ENCODE measurements around the gene SLC36A3.

The SLC36A3 gene

GRCh38 chr5:151274666-151275065, 28.9 kb downstream of the SLC36A3 start:
- FAIRE-seq (no peak), DNase-seq (ENCODE audit: insufficient read length, low spot score) (no peak)
- TF ChIP-seq SPI1 (IDR thresholded peaks at IDR 0.05; ENCODE audit: low read depth, low read length) = no peak
- no peak for TF ChIP-seq POLR2A (IDR thresholded peaks at IDR 0.05; ENCODE audit: low read depth, low read length)
- no peak for TF ChIP-seq TAF1 (IDR thresholded peaks at IDR 0.05; ENCODE audit: low read depth, low read length)
- TF ChIP-seq PAX5 (IDR thresholded peaks at IDR 0.05; ENCODE audit: insufficient read depth, low read length, severe bottlenecking) = no peak
- TF ChIP-seq POU2F2 (IDR thresholded peaks at IDR 0.05; ENCODE audit: low read depth, low read length) = no peak
- no peak for TF ChIP-seq POLR2AphosphoS5 (IDR thresholded peaks at IDR 0.05; ENCODE audit: low read depth, low read length)

GRCh38 chr5:151271336-151271735, 32.2 kb downstream of the SLC36A3 start:
- DNase-seq (ENCODE audit: insufficient read length, low spot score) = no peak
- peak; percentile 48 for FAIRE-seq
- TF ChIP-seq TAF1 (IDR thresholded peaks at IDR 0.05; ENCODE audit: low read depth, low read length) (no peak), POLR2AphosphoS5 (IDR thresholded peaks at IDR 0.05; ENCODE audit: low read depth, low read length) (no peak), PAX5 (IDR thresholded peaks at IDR 0.05; ENCODE audit: insufficient read depth, low read length, severe bottlenecking) (no peak), SPI1 (IDR thresholded peaks at IDR 0.05; ENCODE audit: low read depth, low read length) (no peak), POU2F2 (IDR thresholded peaks at IDR 0.05; ENCODE audit: low read depth, low read length) (no peak), POLR2A (IDR thresholded peaks at IDR 0.05; ENCODE audit: low read depth, low read length) (no peak)

- TF ChIP-seq SPI1 (IDR thresholded peaks at IDR 0.05; ENCODE audit: low read depth, low read length) (peak; percentile 34; the same call in 1 of the 2 replicates), POLR2AphosphoS5 (IDR thresholded peaks at IDR 0.05; ENCODE audit: low read depth, low read length) (no peak), PAX5 (IDR thresholded peaks at IDR 0.05; ENCODE audit: insufficient read depth, low read length, severe bottlenecking) (no peak)
- FAIRE-seq (peak; percentile 97), DNase-seq (ENCODE audit: insufficient read length, low spot score) (no peak)
These were observed 33.0 kb downstream of the SLC36A3 start for GRCh38 chr5:151270599-151270998.

- no peak for DNase-seq (ENCODE audit: insufficient read length, low spot score)
- no peak for FAIRE-seq
- TF ChIP-seq SPI1 (IDR thresholded peaks at IDR 0.05; ENCODE audit: low read depth, low read length) = no peak
- no peak for TF ChIP-seq POLR2AphosphoS5 (IDR thresholded peaks at IDR 0.05; ENCODE audit: low read depth, low read length)
- no peak for TF ChIP-seq POLR2A (IDR thresholded peaks at IDR 0.05; ENCODE audit: low read depth, low read length)
- no peak for TF ChIP-seq TAF1 (IDR thresholded peaks at IDR 0.05; ENCODE audit: low read depth, low read length)
- TF ChIP-seq POU2F2 (IDR thresholded peaks at IDR 0.05; ENCODE audit: low read depth, low read length) = no peak
- no peak for TF ChIP-seq PAX5 (IDR thresholded peaks at IDR 0.05; ENCODE audit: insufficient read depth, low read length, severe bottlenecking)
These were observed 35.9 kb downstream of the SLC36A3 start for GRCh38 chr5:151267491-151268260.

GRCh38 chr5:151264113-151264512, 39.5 kb downstream of the SLC36A3 start:
- peak; percentile 31 for FAIRE-seq
- no peak for DNase-seq (ENCODE audit: insufficient read length, low spot score)
- no peak for TF ChIP-seq PAX5 (IDR thresholded peaks at IDR 0.05; ENCODE audit: insufficient read depth, low read length, severe bottlenecking)
- no peak for TF ChIP-seq SPI1 (IDR thresholded peaks at IDR 0.05; ENCODE audit: low read depth, low read length)
- no peak for TF ChIP-seq TAF1 (IDR thresholded peaks at IDR 0.05; ENCODE audit: low read depth, low read length)
- TF ChIP-seq POLR2AphosphoS5 (IDR thresholded peaks at IDR 0.05; ENCODE audit: low read depth, low read length) = no peak
- TF ChIP-seq POLR2A (IDR thresholded peaks at IDR 0.05; ENCODE audit: low read depth, low read length) = no peak
- TF ChIP-seq POU2F2 (IDR thresholded peaks at IDR 0.05; ENCODE audit: low read depth, low read length) = no peak

- DNase-seq (ENCODE audit: insufficient read length, low spot score) (no peak), FAIRE-seq (no peak)
- TF ChIP-seq POLR2AphosphoS5 (IDR thresholded peaks at IDR 0.05; ENCODE audit: low read depth, low read length) (no peak), PAX5 (IDR thresholded peaks at IDR 0.05; ENCODE audit: insufficient read depth, low read length, severe bottlenecking) (no peak), TAF1 (IDR thresholded peaks at IDR 0.05; ENCODE audit: low read depth, low read length) (no peak), SPI1 (IDR thresholded peaks at IDR 0.05; ENCODE audit: low read depth, low read length) (no peak), POLR2A (IDR thresholded peaks at IDR 0.05; ENCODE audit: low read depth, low read length) (no peak), POU2F2 (IDR thresholded peaks at IDR 0.05; ENCODE audit: low read depth, low read length) (no peak)
These were observed 41.0 kb downstream of the SLC36A3 start for GRCh38 chr5:151262532-151262931.

- DNase-seq (ENCODE audit: insufficient read length, low spot score) (no peak), FAIRE-seq (no peak)
- TF ChIP-seq SPI1 (IDR thresholded peaks at IDR 0.05; ENCODE audit: low read depth, low read length) (no peak), TAF1 (IDR thresholded peaks at IDR 0.05; ENCODE audit: low read depth, low read length) (no peak), POU2F2 (IDR thresholded peaks at IDR 0.05; ENCODE audit: low read depth, low read length) (no peak), PAX5 (IDR thresholded peaks at IDR 0.05; ENCODE audit: insufficient read depth, low read length, severe bottlenecking) (no peak), POLR2AphosphoS5 (IDR thresholded peaks at IDR 0.05; ENCODE audit: low read depth, low read length) (no peak), POLR2A (IDR thresholded peaks at IDR 0.05; ENCODE audit: low read depth, low read length) (no peak)
These were observed 43.6 kb downstream of the SLC36A3 start for GRCh38 chr5:151259931-151260330.

GRCh38 chr5:151258816-151259215, 44.8 kb downstream of the SLC36A3 start:
- DNase-seq (ENCODE audit: insufficient read length, low spot score) (no peak), FAIRE-seq (peak; percentile 76)
- no peak for TF ChIP-seq PAX5 (IDR thresholded peaks at IDR 0.05; ENCODE audit: insufficient read depth, low read length, severe bottlenecking)
- TF ChIP-seq SPI1 (IDR thresholded peaks at IDR 0.05; ENCODE audit: low read depth, low read length) = no peak
- no peak for TF ChIP-seq TAF1 (IDR thresholded peaks at IDR 0.05; ENCODE audit: low read depth, low read length)
- TF ChIP-seq POLR2A (IDR thresholded peaks at IDR 0.05; ENCODE audit: low read depth, low read length) = no peak
- TF ChIP-seq POLR2AphosphoS5 (IDR thresholded peaks at IDR 0.05; ENCODE audit: low read depth, low read length) = no peak
- TF ChIP-seq POU2F2 (IDR thresholded peaks at IDR 0.05; ENCODE audit: low read depth, low read length) = no peak

GRCh38 chr5:151258201-151258611, 45.4 kb downstream of the SLC36A3 start:
- DNase-seq (ENCODE audit: insufficient read length, low spot score) (no peak), FAIRE-seq (no peak)
- peak; percentile 65 for TF ChIP-seq SPI1 (IDR thresholded peaks at IDR 0.05; ENCODE audit: low read depth, low read length)
- no peak for TF ChIP-seq POLR2A (IDR thresholded peaks at IDR 0.05; ENCODE audit: low read depth, low read length)

GRCh38 chr5:151257731-151258181, 45.8 kb downstream of the SLC36A3 start:
- peak; percentile 90 for FAIRE-seq
- TF ChIP-seq SPI1 (IDR thresholded peaks at IDR 0.05; ENCODE audit: low read depth, low read length) (peak; percentile 95), PAX5 (IDR thresholded peaks at IDR 0.05; ENCODE audit: insufficient read depth, low read length, severe bottlenecking) (no peak), POLR2A (IDR thresholded peaks at IDR 0.05; ENCODE audit: low read depth, low read length) (no peak), POLR2AphosphoS5 (IDR thresholded peaks at IDR 0.05; ENCODE audit: low read depth, low read length) (0 out of 2 replicates have a peak, but pooled peaks have one; percentile 25)
- no peak for DNase-seq (ENCODE audit: insufficient read length, low spot score)

All from GM12891 (cell line).